Astrocyte (in vitro differentiated cells and primary cell): ENCODE results near the gene TMTC1. TPM values are rescaled to one million over a fixed set of nuclear protein-coding genes. Genes with fewer than 3 reads are reported as not detected.

Source experiments
- DNase-seq: peaks from one replicate; pipeline ENCODE4 v3.0.0-alpha.2; 2010; ENCODE audit warnings: low read depth
- FAIRE-seq: peaks from 2 replicates; lab custom pipeline; 2011; peaks lifted over from hg19 to GRCh38; lab: Jason Lieb, UNC
- H2AFZ ChIP-seq: 2 replicates; pipeline ENCODE4 v1.6.0; 2012; ENCODE audit warnings: low read depth, low read length, inconsistent platforms
- H3K27ac ChIP-seq: 2 replicates; pipeline ENCODE4 v1.5.1; 2011; ENCODE audit warnings: low read depth, low read length, inconsistent platforms
- H3K27me3 ChIP-seq: 2 replicates; pipeline ENCODE4 v1.6.0; 2011; ENCODE audit warnings: low read length, inconsistent platforms; ENCODE audit not compliant: insufficient read depth
- H3K36me3 ChIP-seq: 2 replicates; pipeline ENCODE4 v1.5.1; 2011; ENCODE audit warnings: low read length, inconsistent platforms; ENCODE audit not compliant: insufficient read depth
- H3K4me1 ChIP-seq: 2 replicates; pipeline ENCODE4 v1.5.1; 2011; ENCODE audit warnings: low read length, inconsistent platforms; ENCODE audit not compliant: insufficient read depth
- H3K4me2 ChIP-seq: 2 replicates; pipeline ENCODE4 v1.6.0; 2012; ENCODE audit warnings: low read length, inconsistent platforms
- H3K4me3 ChIP-seq: 2 replicates; pipeline ENCODE4 v1.5.1; 2011; ENCODE audit warnings: low read depth, mild to moderate bottlenecking, low read length, inconsistent platforms; ENCODE audit not compliant: insufficient read depth
- H3K79me2 ChIP-seq: 2 replicates; pipeline ENCODE4 v1.6.0; 2012; ENCODE audit warnings: mild to moderate bottlenecking, low read length, inconsistent platforms; ENCODE audit not compliant: insufficient read depth
- H3K9ac ChIP-seq: 2 replicates; pipeline ENCODE4 v1.6.0; 2012; ENCODE audit warnings: mild to moderate bottlenecking, low read length, inconsistent platforms
- H3K9me3 ChIP-seq: 2 replicates; pipeline ENCODE4 v1.5.1; 2012; ENCODE audit warnings: low read depth, mild to moderate bottlenecking, low read length, inconsistent platforms; ENCODE audit not compliant: insufficient read depth
- H4K20me1 ChIP-seq: 2 replicates; pipeline ENCODE4 v1.6.0; 2012; ENCODE audit warnings: low read length, inconsistent platforms; ENCODE audit not compliant: insufficient read depth
- H3K27ac Mint-ChIP-seq: one replicate; pipeline ENCODE4 v1.8.0; 2021; ENCODE audit warnings: mild to moderate bottlenecking, mixed read lengths; ENCODE audit not compliant: unreplicated experiment
- H3K27me3 Mint-ChIP-seq: one replicate; pipeline ENCODE4 v1.8.0; 2021; ENCODE audit warnings: low read depth, mixed read lengths; ENCODE audit not compliant: unreplicated experiment
- H3K36me3 Mint-ChIP-seq: one replicate; pipeline ENCODE4 v1.8.0; 2021; ENCODE audit warnings: low read depth, mixed read lengths; ENCODE audit not compliant: unreplicated experiment
- H3K4me1 Mint-ChIP-seq: one replicate; pipeline ENCODE4 v1.8.0; 2021; ENCODE audit warnings: low read depth, mixed read lengths; ENCODE audit not compliant: unreplicated experiment
- H3K4me3 Mint-ChIP-seq: one replicate; pipeline ENCODE4 v1.8.0; 2021; ENCODE audit warnings: mild to moderate bottlenecking, moderate library complexity, mixed read lengths; ENCODE audit not compliant: unreplicated experiment
- H3K9me3 Mint-ChIP-seq: one replicate; pipeline ENCODE4 v1.8.0; 2021; ENCODE audit warnings: mild to moderate bottlenecking, mixed read lengths; ENCODE audit not compliant: unreplicated experiment
- CTCF ChIP-seq: IDR thresholded peaks from 2 replicates; pipeline ENCODE4 v1.5.1; 2011; ENCODE audit warnings: low read depth, mild to moderate bottlenecking, inconsistent platforms, low read length, moderate library complexity; ENCODE audit not compliant: insufficient read depth
- EZH2 ChIP-seq: IDR thresholded peaks from 2 replicates; pipeline ENCODE4 v1.6.1; 2012; ENCODE audit warnings: mild to moderate bottlenecking, low read length, inconsistent platforms; ENCODE audit not compliant: insufficient read depth
- total RNA-seq: library from RNA; stranded (reverse); gene quantifications from 2 replicates; pipeline ENCODE4 v1.2.1, GENCODE V29; 2021

The TMTC1 gene
- total RNA-seq, 1 donor from 2014 or later, result 4.7 TPM

GRCh38 chr12:29547151-29547632 lies 236.6 kb downstream of the TMTC1 start:
- peak overlapping the region; percentile 30 for H3K4me2 ChIP-seq
- H3K4me3 ChIP-seq, result no peak overlapping the region
- no peaks in the 10 kb centered on the region for H3K79me2 ChIP-seq
- DNase-seq, result peak; percentile 90
- H3K36me3 Mint-ChIP-seq, result no peaks in the 10 kb centered on the region
- H3K27me3 Mint-ChIP-seq, result no peaks in the 10 kb centered on the region
- no peak overlapping the region for H3K27ac ChIP-seq
- H3K27me3 ChIP-seq, result no peaks in the 10 kb centered on the region
- no peak overlapping the region for H3K9ac ChIP-seq
- peak overlapping the region; percentile 20 for H2AFZ ChIP-seq
- no peaks in the 10 kb centered on the region for H3K9me3 ChIP-seq
- H3K4me1 ChIP-seq, result no peaks in the 10 kb centered on the region
- H3K36me3 ChIP-seq, result no peaks in the 10 kb centered on the region
- H3K9me3 Mint-ChIP-seq, result no peaks in the 10 kb centered on the region
- H3K27ac Mint-ChIP-seq, result no peak overlapping the region
- TF ChIP-seq EZH2 (no peak), CTCF (no peak)
- FAIRE-seq, result no peak
- no peaks in the 10 kb centered on the region for H3K4me1 Mint-ChIP-seq
- H3K4me3 Mint-ChIP-seq, result no peak overlapping the region
- no peaks in the 10 kb centered on the region for H4K20me1 ChIP-seq

GRCh38 chr12:29546000-29546399 lies 237.7 kb downstream of the TMTC1 start:
- Histone ChIP-seq H2AFZ (no peak overlapping the region), H3K4me3 (no peak overlapping the region), H3K4me2 (no peak overlapping the region), H4K20me1 (no peaks in the 10 kb centered on the region), H3K9ac (no peak overlapping the region), H3K79me2 (no peaks in the 10 kb centered on the region), H3K27me3 (no peaks in the 10 kb centered on the region), H3K36me3 (no peaks in the 10 kb centered on the region), H3K9me3 (no peaks in the 10 kb centered on the region), H3K27ac (no peak overlapping the region), H3K4me1 (no peaks in the 10 kb centered on the region)
- no peaks in the 10 kb centered on the region for H3K4me1 Mint-ChIP-seq
- no peaks in the 10 kb centered on the region for H3K27me3 Mint-ChIP-seq
- TF ChIP-seq EZH2 (no peak), CTCF (no peak)
- H3K9me3 Mint-ChIP-seq, result no peaks in the 10 kb centered on the region
- no peak for FAIRE-seq
- H3K4me3 Mint-ChIP-seq, result no peak overlapping the region
- DNase-seq, result no peak
- H3K36me3 Mint-ChIP-seq, result no peaks in the 10 kb centered on the region
- H3K27ac Mint-ChIP-seq, result no peak overlapping the region

- H3K36me3 Mint-ChIP-seq, result no peaks in the 10 kb centered on the region
- H3K9me3 Mint-ChIP-seq, result no peaks in the 10 kb centered on the region
- Histone ChIP-seq H3K4me2 (no peak overlapping the region), H2AFZ (no peak overlapping the region), H3K4me1 (no peaks in the 10 kb centered on the region), H3K36me3 (no peaks in the 10 kb centered on the region), H4K20me1 (no peaks in the 10 kb centered on the region), H3K79me2 (no peaks in the 10 kb centered on the region), H3K27ac (no peak overlapping the region), H3K9me3 (no peaks in the 10 kb centered on the region), H3K27me3 (no peaks in the 10 kb centered on the region), H3K4me3 (no peak overlapping the region), H3K9ac (no peak overlapping the region)
- no peaks in the 10 kb centered on the region for H3K4me1 Mint-ChIP-seq
- no peak overlapping the region for H3K27ac Mint-ChIP-seq
- no peaks in the 10 kb centered on the region for H3K27me3 Mint-ChIP-seq
- no peak for FAIRE-seq
- no peak for TF ChIP-seq CTCF
- no peak for TF ChIP-seq EZH2
- H3K4me3 Mint-ChIP-seq, result no peak overlapping the region
- no peak for DNase-seq
Measured at GRCh38 chr12:29545102-29545467, 238.7 kb downstream of the TMTC1 start.
